ENCODE data around the gene MARF1. TPM values are rescaled to one million over a fixed set of nuclear protein-coding genes. Genes with fewer than 3 reads are reported as not detected.
"Not testable (repeated sequence)": the region's sequence is repeated elsewhere in the genome, so short reads cannot be mapped to it uniquely, and the experiment has no call there.

The MARF1 gene
- total RNA-seq, 1 experiment from 2014 or later = 59.4 TPM

DNA sequence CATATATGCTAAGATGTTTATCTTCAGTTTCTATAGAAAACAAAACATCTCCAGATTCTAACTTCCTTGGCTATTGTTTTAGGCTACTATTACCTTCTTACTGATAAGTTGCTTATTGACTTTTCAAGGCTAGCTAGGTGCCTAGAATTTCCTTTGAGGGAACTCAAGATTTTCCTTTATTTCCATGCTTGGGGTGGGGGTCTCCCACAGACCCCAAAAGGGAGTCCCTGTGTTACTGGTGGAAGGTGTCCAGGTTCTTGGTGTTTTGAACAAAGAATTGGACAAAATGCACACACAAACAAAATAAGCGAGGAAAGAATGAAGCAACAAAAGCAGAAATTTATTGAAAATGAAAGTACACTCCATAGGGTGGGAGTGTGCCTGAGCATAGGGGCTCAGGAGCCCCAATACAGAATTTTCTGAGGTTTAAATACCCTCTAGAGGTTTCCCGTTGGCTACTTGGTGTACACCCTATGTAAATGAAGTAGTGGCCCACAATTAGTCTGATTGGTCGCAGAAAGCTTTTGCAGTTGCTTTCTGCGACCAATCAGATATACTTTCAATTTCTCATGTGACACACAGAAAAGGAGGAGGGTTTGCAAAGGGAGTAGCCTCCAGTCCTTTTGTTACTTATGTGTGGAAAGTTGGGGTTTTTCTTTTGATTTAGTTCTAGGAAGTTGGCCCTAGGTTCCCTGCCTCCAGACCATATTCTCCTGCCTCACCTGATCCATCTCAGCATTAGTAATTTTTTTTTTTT, 67.5 kb downstream of the MARF1 start (continued):
- TF ChIP-seq TCF7L2 (IDR thresholded peaks at IDR 0.05; ENCODE audit: borderline replicate concordance, extremely low read depth, insufficient read depth, insufficient read length) (no peak), FOSL1 (IDR thresholded peaks at IDR 0.05; ENCODE audit: low read depth) (no peak), CEBPB (IDR thresholded peaks at IDR 0.05; ENCODE audit: low read depth) (no peak), POLR2A (IDR thresholded peaks at IDR 0.05; ENCODE audit: borderline replicate concordance, extremely low read depth, insufficient read depth, insufficient read length) (no peak), EGR1 (IDR thresholded peaks at IDR 0.05; ENCODE audit: low read depth) (no peak)
- TF ChIP-seq, protein P1, sequence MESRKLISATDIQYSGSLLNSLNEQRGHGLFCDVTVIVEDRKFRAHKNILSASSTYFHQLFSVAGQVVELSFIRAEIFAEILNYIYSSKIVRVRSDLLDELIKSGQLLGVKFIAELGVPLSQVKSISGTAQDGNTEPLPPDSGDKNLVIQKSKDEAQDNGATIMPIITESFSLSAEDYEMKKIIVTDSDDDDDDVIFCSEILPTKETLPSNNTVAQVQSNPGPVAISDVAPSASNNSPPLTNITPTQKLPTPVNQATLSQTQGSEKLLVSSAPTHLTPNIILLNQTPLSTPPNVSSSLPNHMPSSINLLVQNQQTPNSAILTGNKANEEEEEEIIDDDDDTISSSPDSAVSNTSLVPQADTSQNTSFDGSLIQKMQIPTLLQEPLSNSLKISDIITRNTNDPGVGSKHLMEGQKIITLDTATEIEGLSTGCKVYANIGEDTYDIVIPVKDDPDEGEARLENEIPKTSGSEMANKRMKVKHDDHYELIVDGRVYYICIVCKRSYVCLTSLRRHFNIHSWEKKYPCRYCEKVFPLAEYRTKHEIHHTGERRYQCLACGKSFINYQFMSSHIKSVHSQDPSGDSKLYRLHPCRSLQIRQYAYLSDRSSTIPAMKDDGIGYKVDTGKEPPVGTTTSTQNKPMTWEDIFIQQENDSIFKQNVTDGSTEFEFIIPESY (IDR thresholded peaks at IDR 0.05; ENCODE audit: extremely low read depth, insufficient replicate concordance, low read length) = no peak

DNA sequence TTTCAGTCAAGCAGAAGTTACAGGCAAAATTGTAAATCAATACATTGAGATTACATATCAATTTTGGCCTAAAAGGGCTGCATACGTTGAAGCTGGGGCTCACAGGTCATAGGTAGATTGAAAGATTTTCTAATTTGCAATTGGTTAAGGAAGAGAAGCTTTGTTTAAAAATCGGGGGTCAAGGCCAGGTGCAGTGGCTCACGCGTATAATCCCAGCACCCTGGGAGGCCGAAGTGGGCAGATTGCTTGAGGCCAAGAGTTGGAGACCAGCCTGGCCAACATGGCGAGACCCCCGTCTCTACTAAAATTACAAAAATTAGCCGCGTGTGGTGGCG, 68.4 kb downstream of the MARF1 start:
- no peaks in the 10 kb centered on the region for H3K9me2 ChIP-seq (ENCODE audit: insufficient read depth)
- CTCF ChIA-PET = no interaction called here
- ATAC-seq = no peak
- H2AFZ ChIP-seq (ENCODE audit: low read depth, low read length, poor library complexity, severe bottlenecking) = no peak overlapping the region
- no peaks in the 10 kb centered on the region for H3K9me3 ChIP-seq (ENCODE audit: control insufficient read depth in 1 of 2, insufficient read depth in 1 of 2, low read depth in 1 of 2, low read length in 2 of 2)
- no peaks in the 10 kb centered on the region for H3K36me3 ChIP-seq (ENCODE audit: control insufficient read depth in 1 of 2, insufficient read depth in 2 of 2, low read length in 2 of 2)
- H3K27ac ChIP-seq (ENCODE audit: low read depth, low read length) = no peak overlapping the region
- no peaks in the 10 kb centered on the region for H3K79me2 ChIP-seq (ENCODE audit: insufficient read depth, low read length)
- no TSS peak for BruUV-seq (replicated peaks)
- H3K4me2 ChIP-seq (ENCODE audit: low read length) = no peak overlapping the region
- H3K27me3 ChIP-seq (ENCODE audit: insufficient read depth, low read length) = no peaks in the 10 kb centered on the region
- no peak overlapping the region for H3K4me3 ChIP-seq (replicated peaks in 1 of 2; ENCODE audit: low read depth in 1 of 2, low read length in 2 of 2)
- no peak overlapping the region for H3K9ac ChIP-seq (ENCODE audit: low read length)
- H4K20me1 ChIP-seq (ENCODE audit: insufficient read depth) = no peaks in the 10 kb centered on the region
- intact Hi-C loops (cut with micrococcal nuclease) = no loop called here
- peaks cover 2 to 21% of the 10 kb centered on the region in 2 experiments for H3K4me1 ChIP-seq (ENCODE audit: control insufficient read depth in 1 of 2, insufficient read depth in 2 of 2, low read length in 2 of 2)
- POLR2A ChIA-PET = interaction anchor here (1.9 kb wide), 1 partner anchor 11 kb away, joined by 5 read pairs; no protein-coding TSS in a partner anchor
- TF ChIP-seq ZNF274 (IDR thresholded peaks at IDR 0.05; ENCODE audit: low read depth, low read length) (no peak), RAD21 (IDR thresholded peaks at IDR 0.05; ENCODE audit: low read depth) (no peak), POLR2A (IDR thresholded peaks at IDR 0.05; ENCODE audit: borderline replicate concordance, extremely low read depth, insufficient read depth, insufficient read length) (no peak)
- DNase-seq (ENCODE audit: low read depth, low spot score) = no peak
- RAD21 ChIA-PET (ENCODE audit: low non-redundant PET in 1 of 2, low total read pairs in 2 of 2, uncharacterized antibody in 2 of 2, unreplicated experiment in 2 of 2) = no interaction called here

DNA sequence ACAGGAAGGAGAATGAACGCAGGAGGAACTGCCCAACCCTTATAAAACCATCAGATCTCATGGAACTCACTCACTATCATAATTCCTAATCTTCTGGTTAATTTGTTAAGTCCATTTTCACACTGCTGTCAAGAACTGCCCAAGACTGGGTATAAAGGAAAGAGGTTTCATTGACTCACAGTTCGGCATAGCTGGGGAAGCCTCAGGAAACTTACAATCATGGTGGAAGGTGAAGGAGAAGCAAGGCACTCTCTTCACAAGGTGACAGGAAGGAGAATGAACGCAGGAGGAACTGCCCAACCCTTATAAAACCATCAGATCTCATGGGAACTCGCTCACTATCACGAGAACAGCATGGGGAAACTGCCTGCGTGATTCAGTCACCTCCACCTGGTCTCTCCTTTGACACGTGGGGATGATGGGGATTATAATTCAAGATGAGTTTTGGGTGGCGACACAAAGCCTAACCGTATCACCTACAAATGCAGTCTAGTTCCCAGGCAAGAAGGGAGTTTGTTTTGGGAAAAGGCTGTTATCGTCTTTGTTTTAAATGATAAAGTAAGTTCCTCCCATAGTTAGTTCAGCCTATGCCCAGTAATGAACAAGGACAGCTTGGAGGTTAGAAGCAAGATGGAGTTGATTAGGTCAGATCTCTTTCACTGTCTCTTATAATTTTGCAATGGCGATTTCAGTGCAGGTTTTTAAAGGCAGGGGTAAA, 68.9 kb downstream of the MARF1 start:
- H3K79me2 ChIP-seq (ENCODE audit: insufficient read depth, low read length); H3K9ac ChIP-seq (ENCODE audit: low read length); H3K4me3 ChIP-seq (replicated peaks in 1 of 2; ENCODE audit: low read depth in 1 of 2, low read length in 2 of 2); intact Hi-C loops (cut with micrococcal nuclease); ATAC-seq; H3K27ac ChIP-seq (ENCODE audit: low read depth, low read length); H3K9me3 ChIP-seq (ENCODE audit: control insufficient read depth in 1 of 2, insufficient read depth in 1 of 2, low read depth in 1 of 2, low read length in 2 of 2); H2AFZ ChIP-seq (ENCODE audit: low read depth, low read length, poor library complexity, severe bottlenecking); CTCF ChIA-PET; H3K9me2 ChIP-seq (ENCODE audit: insufficient read depth); BruUV-seq (replicated peaks); DNase-seq (ENCODE audit: low read depth, low spot score); H4K20me1 ChIP-seq (ENCODE audit: insufficient read depth); H3K27me3 ChIP-seq (ENCODE audit: insufficient read depth, low read length); RAD21 ChIA-PET (ENCODE audit: low non-redundant PET in 1 of 2, low total read pairs in 2 of 2, uncharacterized antibody in 2 of 2, unreplicated experiment in 2 of 2); H3K4me2 ChIP-seq (ENCODE audit: low read length); H3K36me3 ChIP-seq (ENCODE audit: control insufficient read depth in 1 of 2, insufficient read depth in 2 of 2, low read length in 2 of 2): not testable (repeated sequence)
- peaks cover 2 to 21% of the 10 kb centered on the region in 2 experiments for H3K4me1 ChIP-seq (ENCODE audit: control insufficient read depth in 1 of 2, insufficient read depth in 2 of 2, low read length in 2 of 2)
- POLR2A ChIA-PET = interaction anchor here (1.3 kb wide), 1 partner anchor 16 kb away, joined by 5 read pairs; no protein-coding TSS in a partner anchor

All from HCT116 (cell line).